AG04449 (cell line): ENCODE measurements around the gene MRGPRE.

Experiments used
- CTCF ChIA-PET: fragments of 350-600 bp; formaldehyde crosslinking; extraction: SDS; loops from one replicate; lab custom pipeline; 2021; ENCODE audit warnings: antibody characterized with exemption; lab: Yijun Ruan, JAX
- POLR2A ChIA-PET: fragments of 400-600, 350-600 bp; formaldehyde crosslinking; extraction: SDS; loops from one replicate; lab custom pipeline; 2020; ENCODE audit warnings: antibody characterized with exemption, inconsistent platforms; lab: Yijun Ruan, JAX
- DNase-seq: peaks from one replicate; pipeline ENCODE4 v3.0.0-alpha.2; 2010; ENCODE audit warnings: low read depth, low spot score
- H3K4me3 ChIP-seq: 2 replicates; pipeline ENCODE4 v1.5.1; 2011; ENCODE audit warnings: low read depth, mild to moderate bottlenecking, control low read depth, low read length
- CTCF ChIP-seq: IDR thresholded peaks from one replicate; pipeline ENCODE4 v1.5.1; 2011; ENCODE audit warnings: mild to moderate bottlenecking, moderate library complexity, low read length, control low read depth, inconsistent platforms; ENCODE audit not compliant: insufficient read depth; ENCODE audit errors: missing control alignments

The MRGPRE gene

GRCh38 chr11:3188496-3189195, 43.6 kb downstream of the MRGPRE start:
- no peak overlapping the region for H3K4me3 ChIP-seq
- ChIA-PET CTCF (interaction anchor here (1.1 kb wide), 1 partner anchor 21 kb away, joined by 3 read pairs; no protein-coding TSS in a partner anchor), POLR2A (no interaction called here)
- DNase-seq: no peak
- TF ChIP-seq CTCF: no peak

GRCh38 chr11:3186166-3186953, 45.9 kb downstream of the MRGPRE start:
- no peak for TF ChIP-seq CTCF
- CTCF ChIA-PET: no interaction called here

GRCh38 chr11:3184732-3185347, 47.4 kb downstream of the MRGPRE start:
- no peak for DNase-seq
- TF ChIP-seq CTCF: no peak
- no peak overlapping the region for H3K4me3 ChIP-seq
- POLR2A ChIA-PET: no interaction called here
- CTCF ChIA-PET: no interaction called here

More at GRCh38 chr11:3186166-3186953, 45.9 kb downstream of the MRGPRE start:
- H3K4me3 ChIP-seq: no peak overlapping the region
- DNase-seq: no peak
- POLR2A ChIA-PET: no interaction called here

GRCh38 chr11:3183523-3183922, 48.7 kb downstream of the MRGPRE start:
- POLR2A ChIA-PET: no interaction called here

GRCh38 chr11:3182462-3182852, 49.8 kb downstream of the MRGPRE start:
- no peak overlapping the region for H3K4me3 ChIP-seq
- no peak for TF ChIP-seq CTCF
- DNase-seq: no peak
- CTCF ChIA-PET: no interaction called here
- POLR2A ChIA-PET: no interaction called here

More at GRCh38 chr11:3183523-3183922, 48.7 kb downstream of the MRGPRE start:
- no peak overlapping the region for H3K4me3 ChIP-seq
- CTCF ChIA-PET: no interaction called here
- TF ChIP-seq CTCF: no peak
- no peak for DNase-seq
